HepG2 (cell line): Measurements from ENCODE around the gene TGFBR1. TPM values are rescaled to one million over a fixed set of nuclear protein-coding genes. Genes with fewer than 3 reads are reported as not detected.

ENCODE experiments used
- ATAC-seq: fragments of 200-7000 bp; cut with Tn5 transposase; 3 replicates; pipeline ENCODE4 v1.9.1; 2020; ENCODE audit warnings: mild to moderate bottlenecking, moderate library complexity
- BruUV-seq: library from RNA; stranded (reverse); fragments of 400-500 nt; replicated peaks from 2 replicates; lab custom pipeline; 2021; lab: Mats Ljungman, UMichigan
- CTCF ChIA-PET: fragments of 300-600 bp; formaldehyde crosslinking; extraction: SDS; loops from one replicate; lab custom pipeline; 2021; ENCODE audit warnings: low total read pairs, inconsistent platforms, low intra/inter-chr PET ratio; lab: Yijun Ruan, JAX
- POLR2A ChIA-PET: fragments of 350-600 bp; sonication (Branson Sonifier 250); formaldehyde crosslinking; loops from one replicate; lab custom pipeline; 2020; ENCODE audit warnings: antibody characterized with exemption, inconsistent platforms; lab: Yijun Ruan, JAX
- DNase-seq: peaks from one replicate; pipeline ENCODE4 v3.0.0-alpha.2; 2015; ENCODE audit warnings: low spot score
- FAIRE-seq: peaks from 3 replicates; lab custom pipeline; 2011; peaks lifted over from hg19 to GRCh38; lab: Jason Lieb, UNC
- H2AFZ ChIP-seq: one replicate; pipeline ENCODE4 v1.6.1; 2011; ENCODE audit warnings: low read length, inconsistent platforms
- H3K27ac ChIP-seq: fragments of 300-600 bp; 3 replicates; pipeline ENCODE4 v1.8.0; 2011; ENCODE audit warnings: mixed run types, mild to moderate bottlenecking, mixed read lengths, low read length, inconsistent platforms; ENCODE audit not compliant: insufficient read depth; ENCODE audit errors: extremely low read length
- H3K27me3 ChIP-seq, 2 experiments: fragments of 200-600 bp in 1 of 2; 2 replicates in 1 of 2; 3 replicates in 1 of 2; pipeline versions ENCODE4 v1.6.0 to v1.8.0; 2011; ENCODE audit warnings: low read length in 2 of 2, mild to moderate bottlenecking in 2 of 2, moderate library complexity in 2 of 2, inconsistent platforms in 1 of 2; ENCODE audit not compliant: insufficient read depth in 2 of 2, control insufficient read depth in 1 of 2
- H3K36me3 ChIP-seq, 2 experiments: fragments of 200-600 bp in 1 of 2; replicated peaks in 1 of 2; 2 replicates in 1 of 2; 3 replicates in 1 of 2; pipeline versions ENCODE4 v1.5.1 to v1.8.0; 2011; ENCODE audit warnings: low read length in 2 of 2, inconsistent platforms in 1 of 2; ENCODE audit not compliant: insufficient read depth in 2 of 2, control insufficient read depth in 1 of 2
- H3K4me1 ChIP-seq: 2 replicates; pipeline ENCODE4 v1.5.1; 2012; ENCODE audit warnings: low read length, inconsistent platforms; ENCODE audit not compliant: insufficient read depth
- H3K4me2 ChIP-seq: 2 replicates; pipeline ENCODE4 v1.6.0; 2011; ENCODE audit warnings: low read depth, low read length, inconsistent platforms
- H3K4me3 ChIP-seq, 3 experiments: fragments of 200-600 bp in 1 of 3; sonication (generic), shearing (Covaris generic) in 1 of 3; replicated peaks in 1 of 3; 2 replicates each; pipeline ENCODE4 v1.5.1; 2011 to 2016; ENCODE audit warnings: low read length in 3 of 3, inconsistent platforms in 2 of 3, low read depth in 2 of 3, mild to moderate bottlenecking in 2 of 3, control low read depth in 1 of 3, mixed read lengths in 1 of 3; ENCODE audit not compliant: insufficient read depth in 1 of 3
- H3K79me2 ChIP-seq: one replicate; pipeline ENCODE4 v1.6.1; 2011; ENCODE audit warnings: low read length, inconsistent platforms; ENCODE audit not compliant: insufficient read depth
- H3K9ac ChIP-seq: 2 replicates; pipeline ENCODE4 v1.6.0; 2011; ENCODE audit warnings: mild to moderate bottlenecking, low read depth, low read length, inconsistent platforms; ENCODE audit not compliant: insufficient read depth
- H3K9me3 ChIP-seq: 2 replicates; pipeline ENCODE4 v1.5.1; 2012; ENCODE audit warnings: mild to moderate bottlenecking, low read length
- H4K20me1 ChIP-seq: 2 replicates; pipeline ENCODE4 v1.6.0; 2011; ENCODE audit warnings: inconsistent platforms, mild to moderate bottlenecking, low read length, moderate library complexity; ENCODE audit not compliant: insufficient read depth
- ASH2L ChIP-seq: fragments of 300-600, 200-600 bp; sonication (generic); IDR thresholded peaks from 2 replicates; pipeline ENCODE4 v1.7.0; 2017; ENCODE audit warnings: low read depth, mild to moderate bottlenecking, moderate library complexity, mixed read lengths, low read length; ENCODE audit not compliant: insufficient read length
- ATRX ChIP-seq: sonication (generic); formaldehyde crosslinking; IDR thresholded peaks from 2 replicates; pipeline ENCODE4 v1.4.0; 2020; ENCODE audit warnings: missing genetic modification reagents, borderline replicate concordance
- KAT7 ChIP-seq: IDR thresholded peaks from 2 replicates; pipeline ENCODE4 v1.6.1; 2018; ENCODE audit warnings: borderline replicate concordance, missing compliant biosample characterization
- MAFF ChIP-seq: IDR thresholded peaks from 2 replicates; pipeline ENCODE4 v1.6.1; 2011; ENCODE audit warnings: low read depth, low read length, improper control_type of control experiment
- RBM22 ChIP-seq: fragments of 200-400 bp; formaldehyde crosslinking; optimal IDR thresholded peaks from 2 replicates; pipeline ENCODE3; 2017; ENCODE audit warnings: mild to moderate bottlenecking, low read length, moderate library complexity
- TEAD3 ChIP-seq: optimal IDR thresholded peaks from 2 replicates; pipeline ENCODE3; 2016; ENCODE audit warnings: borderline replicate concordance
- ZKSCAN1 ChIP-seq: fragments of 150-350 bp; IDR thresholded peaks from 2 replicates; pipeline ENCODE4 v1.6.1; 2014; ENCODE audit warnings: low read length
- ZNF382 ChIP-seq: sonication (generic); formaldehyde crosslinking; IDR thresholded peaks from 2 replicates; pipeline ENCODE4 v1.5.0; 2020; ENCODE audit warnings: missing genetic modification reagents, mild to moderate bottlenecking, borderline replicate concordance
- ZNF660 ChIP-seq: sonication (generic); formaldehyde crosslinking; IDR thresholded peaks from 2 replicates; pipeline ENCODE4 v1.5.1; 2020; ENCODE audit warnings: mild to moderate bottlenecking, low read depth, missing genetic modification reagents, borderline replicate concordance
- ZNF841 ChIP-seq: sonication (generic); formaldehyde crosslinking; IDR thresholded peaks from 2 replicates; pipeline ENCODE4 v1.8.1; 2023; ENCODE audit warnings: missing genetic modification reagents, borderline replicate concordance
- WGBS: methylation state at CpG from one replicate; pipeline ENCODE4 v1.1.6; 2017; ENCODE audit warnings: low lambda C conversion rate; 5-methylcytosine and 5-hydroxymethylcytosine counted together
- in situ Hi-C: cut with HindIII; loops from 2 replicates; pipeline ENCODE4 v1.10.0; 2017; ENCODE audit warnings: low pct_unique_long_range_greater_than_20kb; ENCODE audit not compliant: extremely low pct_ligation_motif_present
- intact Hi-C: fragments of 100-400 bp; cut with micrococcal nuclease; formaldehyde crosslinking; loops from one replicate; pipeline ENCODE4 v1.10.0; 2022; ENCODE audit not compliant: unreplicated experiment
- polyA plus RNA-seq, 8 experiments: library from polyadenylated mRNA; depleted of rRNA in 3 of 8; stranded (reverse) in 7 of 8; unstranded in 1 of 8; fragments of >200 nt; fragmentation: Illumina TruSeq in 4 of 8; extraction: Trizol in 4 of 8; gene quantifications; 2 replicates each; pipeline versions ENCODE4 v1.2.1 to v1.2.3, GENCODE V29; 2011 to 2016; ENCODE audit warnings: low read depth in 4 of 8, missing spikeins in 1 of 8, mixed read lengths in 1 of 8; ENCODE audit not compliant: insufficient read depth in 1 of 8
- total RNA-seq, 5 experiments: library from RNA; depleted of rRNA; stranded (reverse); fragments of >200 nt; fragmentation: Illumina TruSeq; extraction: Trizol; gene quantifications; 2 replicates each; pipeline ENCODE4 v1.2.3, GENCODE V29; 2016; ENCODE audit warnings: low read depth in 1 of 5
- TF ChIP-seq, protein P1 (sequence below): sonication (generic); formaldehyde crosslinking; IDR thresholded peaks from 2 replicates; pipeline ENCODE4 v1.4.0; 2020; ENCODE audit warnings: low read depth, mild to moderate bottlenecking, missing genetic modification reagents
- TF ChIP-seq, protein P2 (sequence below): sonication (generic); formaldehyde crosslinking; IDR thresholded peaks from 2 replicates; pipeline ENCODE4 v1.5.0; 2020; ENCODE audit warnings: missing genetic modification reagents
- TF ChIP-seq, protein P3 (sequence below): sonication (generic); formaldehyde crosslinking; IDR thresholded peaks from 2 replicates; pipeline ENCODE4 v1.4.0; 2020; ENCODE audit warnings: missing genetic modification reagents
- TF ChIP-seq, protein P4 (sequence below): sonication (generic); formaldehyde crosslinking; IDR thresholded peaks from 2 replicates; pipeline ENCODE4 v1.8.0; 2022; ENCODE audit warnings: missing genetic modification reagents, mild to moderate bottlenecking, inconsistent platforms, borderline replicate concordance

Gene TGFBR1
- total and polyA plus RNA-seq, 2 of the 13 experiments (the other 11 are each of a cell fraction or from before 2014, with no cell fraction given) = 16.8 to 23.9 TPM

DNA sequence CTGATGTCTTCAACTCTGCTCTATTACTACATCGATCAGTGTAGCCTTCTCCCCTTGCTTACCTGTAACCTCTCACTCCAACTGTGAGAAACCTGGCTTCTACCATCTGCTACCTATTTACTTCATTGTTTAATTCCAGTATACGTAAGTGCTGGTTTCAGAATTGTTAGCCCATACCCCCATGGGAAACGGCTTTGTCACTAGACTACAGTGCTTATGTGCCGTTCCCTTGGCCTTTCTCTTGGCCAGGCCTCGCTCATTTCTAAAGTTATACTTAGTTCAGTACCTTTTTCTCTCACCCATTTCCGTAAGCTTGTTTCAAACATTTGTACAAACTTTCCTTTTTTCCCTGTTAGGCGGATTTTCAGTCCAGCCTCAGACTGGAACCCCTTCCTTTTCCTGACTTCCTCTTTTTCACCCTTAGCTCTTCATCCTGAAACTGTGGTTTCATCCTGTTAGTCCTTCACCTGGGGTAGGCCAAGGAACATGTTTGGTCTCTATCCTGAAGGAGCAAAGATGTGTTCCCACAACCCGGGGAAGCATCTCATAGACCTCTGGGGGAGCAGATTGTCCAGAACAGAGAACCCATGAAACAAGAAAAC, 95.1 kb downstream of the TGFBR1 start:
- BruUV-seq = no TSS peak
- Histone ChIP-seq H3K27me3 (peaks cover 0 to 22% of the 10 kb centered on the region in 2 experiments; a peak in 2 of 5 replicates), H2AFZ (no peak overlapping the region), H4K20me1 (no peaks in the 10 kb centered on the region), H3K9me3 (no peaks in the 10 kb centered on the region), H3K4me2 (no peak overlapping the region), H3K36me3 (no peaks in the 10 kb centered on the region), H3K27ac (no peak overlapping the region), H3K9ac (no peak overlapping the region), H3K4me3 (no peak overlapping the region), H3K4me1 (no peaks in the 10 kb centered on the region), H3K79me2 (no peaks in the 10 kb centered on the region)
- WGBS = 32% methylated on average over 8 of the region's 8 CpGs
- DNase-seq (no peak), ATAC-seq (no peak), FAIRE-seq (no peak)
- TF ChIP-seq, protein P1, sequence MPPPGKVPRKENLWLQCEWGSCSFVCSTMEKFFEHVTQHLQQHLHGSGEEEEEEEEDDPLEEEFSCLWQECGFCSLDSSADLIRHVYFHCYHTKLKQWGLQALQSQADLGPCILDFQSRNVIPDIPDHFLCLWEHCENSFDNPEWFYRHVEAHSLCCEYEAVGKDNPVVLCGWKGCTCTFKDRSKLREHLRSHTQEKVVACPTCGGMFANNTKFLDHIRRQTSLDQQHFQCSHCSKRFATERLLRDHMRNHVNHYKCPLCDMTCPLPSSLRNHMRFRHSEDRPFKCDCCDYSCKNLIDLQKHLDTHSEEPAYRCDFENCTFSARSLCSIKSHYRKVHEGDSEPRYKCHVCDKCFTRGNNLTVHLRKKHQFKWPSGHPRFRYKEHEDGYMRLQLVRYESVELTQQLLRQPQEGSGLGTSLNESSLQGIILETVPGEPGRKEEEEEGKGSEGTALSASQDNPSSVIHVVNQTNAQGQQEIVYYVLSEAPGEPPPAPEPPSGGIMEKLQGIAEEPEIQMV (CRISPR knock-in tag) = no peak
- TF ChIP-seq RBM22 = no peak
- TF ChIP-seq ZNF660 (CRISPR knock-in tag) = no peak
- TF ChIP-seq ZKSCAN1 = no peak
- no peak for TF ChIP-seq KAT7
- TF ChIP-seq MAFF = no peak
- no peak for TF ChIP-seq ZNF841
- no peak for TF ChIP-seq ASH2L
- TF ChIP-seq, protein P2, sequence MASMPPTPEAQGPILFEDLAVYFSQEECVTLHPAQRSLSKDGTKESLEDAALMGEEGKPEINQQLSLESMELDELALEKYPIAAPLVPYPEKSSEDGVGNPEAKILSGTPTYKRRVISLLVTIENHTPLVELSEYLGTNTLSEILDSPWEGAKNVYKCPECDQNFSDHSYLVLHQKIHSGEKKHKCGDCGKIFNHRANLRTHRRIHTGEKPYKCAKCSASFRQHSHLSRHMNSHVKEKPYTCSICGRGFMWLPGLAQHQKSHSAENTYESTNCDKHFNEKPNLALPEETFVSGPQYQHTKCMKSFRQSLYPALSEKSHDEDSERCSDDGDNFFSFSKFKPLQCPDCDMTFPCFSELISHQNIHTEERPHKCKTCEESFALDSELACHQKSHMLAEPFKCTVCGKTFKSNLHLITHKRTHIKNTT (CRISPR knock-in tag) = no peak
- TF ChIP-seq, protein P3, sequence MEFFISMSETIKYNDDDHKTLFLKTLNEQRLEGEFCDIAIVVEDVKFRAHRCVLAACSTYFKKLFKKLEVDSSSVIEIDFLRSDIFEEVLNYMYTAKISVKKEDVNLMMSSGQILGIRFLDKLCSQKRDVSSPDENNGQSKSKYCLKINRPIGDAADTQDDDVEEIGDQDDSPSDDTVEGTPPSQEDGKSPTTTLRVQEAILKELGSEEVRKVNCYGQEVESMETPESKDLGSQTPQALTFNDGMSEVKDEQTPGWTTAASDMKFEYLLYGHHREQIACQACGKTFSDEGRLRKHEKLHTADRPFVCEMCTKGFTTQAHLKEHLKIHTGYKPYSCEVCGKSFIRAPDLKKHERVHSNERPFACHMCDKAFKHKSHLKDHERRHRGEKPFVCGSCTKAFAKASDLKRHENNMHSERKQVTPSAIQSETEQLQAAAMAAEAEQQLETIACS (CRISPR knock-in tag) = no peak
- no peak for TF ChIP-seq ATRX (CRISPR knock-in tag)
- no peak for TF ChIP-seq TEAD3 (CRISPR knock-in tag)
- TF ChIP-seq, protein P4, sequence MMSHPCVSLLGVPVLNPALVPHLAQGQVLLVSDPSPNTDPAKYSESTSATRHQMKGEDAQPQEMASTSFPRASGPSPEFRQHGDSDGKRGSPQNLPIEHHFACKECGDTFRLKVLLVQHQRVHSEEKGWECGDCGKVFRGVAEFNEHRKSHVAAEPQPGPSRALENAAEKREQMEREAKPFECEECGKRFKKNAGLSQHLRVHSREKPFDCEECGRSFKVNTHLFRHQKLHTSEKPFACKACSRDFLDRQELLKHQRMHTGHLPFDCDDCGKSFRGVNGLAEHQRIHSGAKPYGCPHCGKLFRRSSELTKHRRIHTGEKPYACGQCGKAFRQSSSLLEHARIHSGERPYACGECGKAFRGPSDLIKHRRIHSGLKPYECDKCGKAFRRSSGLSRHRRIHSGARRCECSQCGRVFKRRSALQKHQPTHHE (CRISPR knock-in tag) = no peak
- no peak for TF ChIP-seq ZNF382
- POLR2A ChIA-PET = no interaction called here
- CTCF ChIA-PET = no interaction called here
- intact Hi-C loops (no loop called here), in situ Hi-C loops (loop anchor here (25.0 kb wide), 1 partner anchor 812 kb away; no protein-coding TSS in a partner anchor)
